Caco-2 (cell line): ENCODE results near the gene UMAD1. TPM values are rescaled to one million over a fixed set of nuclear protein-coding genes. Genes with fewer than 3 reads are reported as not detected.

Experiments used
- BruUV-seq: library from RNA; stranded (reverse); fragments of 400-500 nt; replicated peaks from 2 replicates; lab custom pipeline; 2021; lab: Mats Ljungman, UMichigan
- CTCF ChIA-PET: fragments of 300-600 bp; sonication (Branson Sonifier 250); formaldehyde crosslinking; loops from one replicate; lab custom pipeline; 2022; ENCODE audit warnings: antibody characterized with exemption; lab: Charles Lee
- POLR2A ChIA-PET: fragments of 300-600 bp; sonication (Branson Sonifier 250); formaldehyde crosslinking; loops from one replicate; lab custom pipeline; 2022; ENCODE audit warnings: antibody characterized with exemption; lab: Charles Lee
- DNase-seq, 2 experiments: peaks; one replicate each; pipeline versions ENCODE4 v3.0.0 to v3.0.0-alpha.2; 2020 to 2022
- H3K27me3 ChIP-seq: replicated peaks from 2 replicates; pipeline ENCODE4 v1.6.0; 2011; ENCODE audit warnings: low read length; ENCODE audit not compliant: control insufficient read depth, insufficient read depth
- H3K36me3 ChIP-seq: 2 replicates; pipeline ENCODE4 v1.5.1; 2011; ENCODE audit warnings: low read length; ENCODE audit not compliant: control insufficient read depth, insufficient read depth
- H3K4me1 ChIP-seq: fragments of 250-450 bp; sonication (Bioruptor Pico); 2 replicates; pipeline ENCODE4 v1.5.1; 2020; ENCODE audit warnings: mild to moderate bottlenecking
- H3K4me3 ChIP-seq: 2 replicates; pipeline ENCODE4 v1.5.1; 2011; ENCODE audit warnings: low read depth, mild to moderate bottlenecking, control low read depth, low read length
- H3K9me3 ChIP-seq: fragments of 250-450 bp; sonication (Bioruptor Pico); 2 replicates; pipeline ENCODE4 v1.5.1; 2020; ENCODE audit warnings: mild to moderate bottlenecking, moderate library complexity
- H3K27ac Mint-ChIP-seq: one replicate; pipeline ENCODE4 v1.8.0; 2022; ENCODE audit warnings: mixed read lengths; ENCODE audit not compliant: unreplicated experiment
- H3K27me3 Mint-ChIP-seq: one replicate; pipeline ENCODE4 v1.8.0; 2022; ENCODE audit warnings: mixed read lengths; ENCODE audit not compliant: insufficient read depth, unreplicated experiment
- H3K36me3 Mint-ChIP-seq: one replicate; pipeline ENCODE4 v1.8.0; 2022; ENCODE audit warnings: mild to moderate bottlenecking, mixed read lengths; ENCODE audit not compliant: insufficient read depth, unreplicated experiment
- H3K4me1 Mint-ChIP-seq: one replicate; pipeline ENCODE4 v1.8.0; 2022; ENCODE audit warnings: low read depth, mixed read lengths; ENCODE audit not compliant: unreplicated experiment
- H3K4me3 Mint-ChIP-seq: one replicate; pipeline ENCODE4 v1.8.0; 2022; ENCODE audit warnings: mild to moderate bottlenecking, moderate library complexity, mixed read lengths; ENCODE audit not compliant: unreplicated experiment
- H3K9me3 Mint-ChIP-seq: one replicate; pipeline ENCODE4 v1.8.0; 2022; ENCODE audit warnings: mixed read lengths; ENCODE audit not compliant: unreplicated experiment
- CTCF ChIP-seq, 2 experiments: fragments of 200-600 bp in 1 of 2; IDR thresholded peaks; 1 replicate in 1 of 2; 2 replicates in 1 of 2; pipeline versions ENCODE4 v1.5.1 to v1.8.0; 2011 to 2022; ENCODE audit warnings: antibody characterized with exemption in 1 of 2, control low read depth in 1 of 2, inconsistent platforms in 1 of 2, low read depth in 1 of 2, low read length in 1 of 2, mild to moderate bottlenecking in 1 of 2, moderate library complexity in 1 of 2; ENCODE audit not compliant: insufficient read depth in 1 of 2, severe bottlenecking in 1 of 2, unreplicated experiment in 1 of 2
- intact Hi-C: fragments of 100-400 bp; cut with micrococcal nuclease; formaldehyde crosslinking; loops from one replicate; pipeline ENCODE4 v1.10.0; 2022; ENCODE audit not compliant: unreplicated experiment
- total RNA-seq: library from RNA; stranded (reverse); gene quantifications from 2 replicates; pipeline ENCODE4 v1.2.3, GENCODE V29; 2022

UMAD1 gene
- total RNA-seq, 1 experiment from 2014 or later, result 20.0 TPM

GRCh38 chr7:7738177-7738576 is 97.6 kb downstream of the UMAD1 start:
- Mint-ChIP-seq H3K4me1 (peaks cover 5% of the 10 kb centered on the region), H3K4me3 (no peak overlapping the region), H3K36me3 (peaks cover 6% of the 10 kb centered on the region), H3K9me3 (no peaks in the 10 kb centered on the region), H3K27ac (no peak overlapping the region), H3K27me3 (no peaks in the 10 kb centered on the region)
- no peak for DNase-seq
- ChIA-PET CTCF (no interaction called here), POLR2A (no interaction called here)
- Histone ChIP-seq H3K9me3 (no peaks in the 10 kb centered on the region), H3K27me3 (no peaks in the 10 kb centered on the region), H3K36me3 (no peaks in the 10 kb centered on the region), H3K4me1 (no peaks in the 10 kb centered on the region), H3K4me3 (no peak overlapping the region)
- no peak for TF ChIP-seq CTCF (IDR thresholded peaks at IDR 0.05; ENCODE audit: insufficient read depth in 1 of 2, low read depth in 1 of 2, low read length in 1 of 2, severe bottlenecking in 1 of 2, unreplicated experiment in 1 of 2)
- BruUV-seq, result no TSS peak
- intact Hi-C loops, result no loop called here

GRCh38 chr7:7738622-7739021 is 98.1 kb downstream of the UMAD1 start:
- H3K9me3 Mint-ChIP-seq, result no peaks in the 10 kb centered on the region
- no peak overlapping the region for H3K27ac Mint-ChIP-seq
- CTCF ChIA-PET, result interaction anchor here (0.9 kb wide), 1 partner anchor 17 kb away, joined by 3 read pairs; no protein-coding TSS in a partner anchor
- H3K4me1 Mint-ChIP-seq, result peaks cover 5% of the 10 kb centered on the region
- H3K4me3 Mint-ChIP-seq, result no peak overlapping the region
- H3K27me3 ChIP-seq, result no peaks in the 10 kb centered on the region
- DNase-seq, result no peak
- H3K4me1 ChIP-seq, result no peaks in the 10 kb centered on the region
- H3K27me3 Mint-ChIP-seq, result no peaks in the 10 kb centered on the region
- no peaks in the 10 kb centered on the region for H3K36me3 ChIP-seq
- intact Hi-C loops, result no loop called here
- H3K36me3 Mint-ChIP-seq, result peaks cover 6% of the 10 kb centered on the region
- POLR2A ChIA-PET, result no interaction called here
- TF ChIP-seq CTCF (IDR thresholded peaks at IDR 0.05; ENCODE audit: insufficient read depth in 1 of 2, low read depth in 1 of 2, low read length in 1 of 2, severe bottlenecking in 1 of 2, unreplicated experiment in 1 of 2), result no peak
- no peak overlapping the region for H3K4me3 ChIP-seq
- no TSS peak for BruUV-seq
- no peaks in the 10 kb centered on the region for H3K9me3 ChIP-seq

- H3K4me3 ChIP-seq, result no peak overlapping the region
- ChIA-PET CTCF (interaction anchor here (0.9 kb wide), 1 partner anchor 18 kb away, joined by 3 read pairs; no protein-coding TSS in a partner anchor), POLR2A (no interaction called here)
- H3K27me3 ChIP-seq, result no peaks in the 10 kb centered on the region
- H3K4me3 Mint-ChIP-seq, result no peak overlapping the region
- no peaks in the 10 kb centered on the region for H3K9me3 Mint-ChIP-seq
- DNase-seq, result no peak
- peaks cover 5% of the 10 kb centered on the region for H3K4me1 Mint-ChIP-seq
- H3K4me1 ChIP-seq, result no peaks in the 10 kb centered on the region
- H3K27me3 Mint-ChIP-seq, result no peaks in the 10 kb centered on the region
- intact Hi-C loops, result no loop called here
- no peaks in the 10 kb centered on the region for H3K9me3 ChIP-seq
- no peak overlapping the region for H3K27ac Mint-ChIP-seq
- no TSS peak for BruUV-seq
- H3K36me3 ChIP-seq, result no peaks in the 10 kb centered on the region
- H3K36me3 Mint-ChIP-seq, result peaks cover 6% of the 10 kb centered on the region
- TF ChIP-seq CTCF (IDR thresholded peaks at IDR 0.05; ENCODE audit: insufficient read depth in 1 of 2, low read depth in 1 of 2, low read length in 1 of 2, severe bottlenecking in 1 of 2, unreplicated experiment in 1 of 2), result no peak
These were observed 98.9 kb downstream of the UMAD1 start for GRCh38 chr7:7739204-7740036.
